Transverse colon (tissue), 4 donors: Measurements from ENCODE around the gene CDC14B. TPM values are rescaled to one million over a fixed set of nuclear protein-coding genes. Genes with fewer than 3 reads are reported as not detected.

ENCODE experiments used
- DNase-seq: peaks from one replicate; pipeline ENCODE4 v3.0.0-alpha.2; 2019
- H3K27ac ChIP-seq, 4 donors: fragments of 200-600 bp; sonication (generic); 2 replicates each; pipeline ENCODE4 v1.5.1; 2016 to 2018; ENCODE audit warnings: inconsistent platforms in 4 of 4
- H3K27me3 ChIP-seq: fragments of 200-600 bp; sonication (generic); 2 replicates; pipeline ENCODE4 v1.5.1; 2017; ENCODE audit warnings: inconsistent platforms
- H3K36me3 ChIP-seq, 4 donors: fragments of 200-600 bp; sonication (generic); 2 replicates each; pipeline ENCODE4 v1.5.1; 2017 to 2019; ENCODE audit warnings: inconsistent platforms in 4 of 4
- H3K4me1 ChIP-seq, 4 donors: fragments of 200-600 bp; sonication (generic); 2 replicates each; pipeline ENCODE4 v1.5.1; 2017 to 2020; ENCODE audit warnings: inconsistent platforms in 4 of 4
- H3K4me3 ChIP-seq, 4 donors: fragments of 200-600 bp; sonication (generic); 1 replicate in 1 of 4; 2 replicates in 3 of 4; pipeline versions ENCODE4 v1.5.1 to v1.6.1; 2017 to 2019; ENCODE audit warnings: inconsistent platforms in 4 of 4
- H3K9me3 ChIP-seq, 2 donors: fragments of 200-600 bp; sonication (generic); 2 replicates each; pipeline ENCODE4 v1.5.1; 2017 to 2019; ENCODE audit warnings: inconsistent platforms in 2 of 2
- CTCF ChIP-seq, 5 experiments: fragments of 200-600 bp in 3 of 5; fragments of 450-650 bp in 2 of 5; sonication (generic) in 3 of 5; IDR thresholded peaks; 1 replicate in 2 of 5; 2 replicates in 3 of 5; pipeline ENCODE4 v1.5.1; 2016 to 2017; ENCODE audit warnings: antibody characterized with exemption in 5 of 5, inconsistent platforms in 3 of 5, mild to moderate bottlenecking in 2 of 5, moderate library complexity in 1 of 5
- EP300 ChIP-seq: sonication (generic); formaldehyde crosslinking; IDR thresholded peaks from one replicate; pipeline ENCODE4 v1.6.1; 2017; ENCODE audit warnings: antibody characterized with exemption, low read depth
- POLR2A ChIP-seq: fragments of 450-650 bp; IDR thresholded peaks from one replicate; pipeline ENCODE4 v1.6.1; 2016; ENCODE audit warnings: antibody characterized with exemption, mild to moderate bottlenecking, moderate library complexity
- POLR2AphosphoS5 ChIP-seq, 3 donors: sonication (generic); formaldehyde crosslinking; IDR thresholded peaks; one replicate each; pipeline ENCODE4 v1.6.1; 2016; ENCODE audit warnings: antibody characterized with exemption in 3 of 3
- WGBS, 2 donors: methylation state at CpG; one replicate each; pipeline ENCODE4 v1.1.5; 2018; ENCODE audit warnings: low coverage in 1 of 2; 5-methylcytosine and 5-hydroxymethylcytosine counted together
- in situ Hi-C, 4 donors: fragments of 200-750 bp; cut with MboI; loops; one replicate each; pipeline versions ENCODE4 v1.15.0 to v1.15.1; 2017; ENCODE audit warnings: low sequenced_read_pairs in 3 of 4, low pct_ligation_motif_present in 1 of 4, low pct_unique_long_range_greater_than_20kb in 1 of 4
- intact Hi-C: fragments of 100-400 bp; cut with DNase I; formaldehyde crosslinking; loops from one replicate; pipeline ENCODE4 v1.15.1; 2023; ENCODE audit warnings: low total_unique reads
- total RNA-seq, 4 donors: library from RNA; depleted of rRNA; stranded (reverse); fragments of >200 nt; gene quantifications; one replicate each; pipeline ENCODE4 v1.1.0, GENCODE V29; 2016

Gene CDC14B
- total RNA-seq, 4 donors from 2014 or later, result 18.0 to 22.3 (median 20.9) TPM

GRCh38 chr9:96515621-96516470, 103.8 kb downstream of the CDC14B start:
- DNase-seq, result no peak
- no peaks in the 10 kb centered on the region for H3K9me3 ChIP-seq
- H3K27me3 ChIP-seq, result no peaks in the 10 kb centered on the region
- peak in 1 of 3 donors; percentile 22 for TF ChIP-seq POLR2AphosphoS5 (IDR thresholded peaks at IDR 0.05)
- no peak for TF ChIP-seq POLR2A
- no peaks in the 10 kb centered on the region for H3K36me3 ChIP-seq
- H3K4me3 ChIP-seq, result no peak overlapping the region
- intact Hi-C loops, result no loop called here
- peak overlapping the region; percentile 28 to 41 (median 35) for H3K27ac ChIP-seq
- 65 to 71% methylated on average over 4 to 5 of the region's 5 CpGs for WGBS, 2 donors
- no peaks in the 10 kb centered on the region for H3K4me1 ChIP-seq
- in situ Hi-C loops, result no loop called here

DNA sequence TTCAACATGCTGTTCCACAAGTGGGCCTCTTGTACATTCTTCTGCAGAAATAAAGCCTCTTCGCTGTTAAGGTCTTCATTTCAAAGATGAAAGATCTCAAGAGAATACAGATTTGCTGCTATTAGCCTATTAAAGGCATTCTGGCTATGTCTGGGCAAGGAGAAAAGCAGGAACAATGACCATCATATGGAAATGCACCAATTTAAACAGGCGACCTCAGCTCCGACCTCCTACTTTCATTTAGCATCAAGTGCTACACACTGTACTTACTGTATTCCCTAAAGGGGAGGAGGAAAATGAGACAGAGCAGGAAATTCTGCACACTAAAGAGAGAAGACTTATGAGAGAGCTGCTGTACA, 104.9 kb downstream of the CDC14B start:
- no peak for DNase-seq
- no peak overlapping the region for H3K4me3 ChIP-seq
- no peaks in the 10 kb centered on the region for H3K27me3 ChIP-seq
- no peaks in the 10 kb centered on the region for H3K36me3 ChIP-seq
- no peaks in the 10 kb centered on the region for H3K4me1 ChIP-seq
- TF ChIP-seq EP300 (no peak), POLR2AphosphoS5 (IDR thresholded peaks at IDR 0.05) (no peak), POLR2A (no peak), CTCF (IDR thresholded peaks at IDR 0.05) (no peak)
- in situ Hi-C loops, result no loop called here
- no peaks in the 10 kb centered on the region for H3K9me3 ChIP-seq
- intact Hi-C loops, result no loop called here
- peak overlapping the region; percentile 28 to 68 (median 40) for H3K27ac ChIP-seq
- WGBS, 2 donors, result 78 to 80% methylated on average over 2 to 3 of the region's 3 CpGs

DNA sequence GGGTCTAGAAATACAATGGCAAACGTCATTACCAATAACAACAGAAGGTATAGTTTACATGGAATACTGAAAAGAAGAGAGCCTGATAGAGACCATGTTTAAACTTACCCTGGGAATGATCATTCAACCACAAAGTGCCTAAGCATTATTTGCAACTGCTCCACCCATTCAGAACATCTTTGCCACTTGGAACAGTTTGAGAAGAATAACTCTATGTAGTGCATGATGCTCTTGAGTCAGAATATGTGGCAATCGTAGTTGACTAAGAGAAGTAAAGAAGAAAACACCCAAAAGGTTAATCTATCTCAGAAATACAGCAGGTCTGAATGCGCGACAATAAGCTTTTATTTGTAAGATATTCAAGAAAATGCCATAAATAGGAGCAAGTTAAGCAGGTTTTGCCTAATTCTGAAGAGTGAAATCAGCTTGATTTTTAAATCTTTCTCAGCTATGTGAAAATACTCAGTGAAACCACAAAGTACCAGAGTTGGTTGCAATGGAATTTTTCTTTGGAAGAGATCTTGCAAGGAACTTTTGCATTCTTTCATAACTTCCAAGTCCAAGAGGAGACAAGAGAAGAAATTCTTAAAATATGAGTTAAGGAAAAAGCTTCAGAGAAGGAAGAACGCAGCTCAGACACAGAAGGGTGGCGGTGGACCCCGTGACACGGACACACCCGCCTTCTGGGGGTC, 105.4 kb downstream of the CDC14B start:
- Histone ChIP-seq H3K27me3 (no peaks in the 10 kb centered on the region), H3K27ac (peak overlapping the region; percentile 28 to 68 (median 40)), H3K36me3 (no peaks in the 10 kb centered on the region), H3K4me3 (no peak overlapping the region), H3K4me1 (no peaks in the 10 kb centered on the region), H3K9me3 (no peaks in the 10 kb centered on the region)
- intact Hi-C loops (no loop called here), in situ Hi-C loops (no loop called here)
- no peak for DNase-seq
- 77 to 80% methylated on average over 4 to 9 of the region's 9 CpGs for WGBS, 2 donors
- TF ChIP-seq CTCF (IDR thresholded peaks at IDR 0.05) (no peak), EP300 (no peak), POLR2AphosphoS5 (IDR thresholded peaks at IDR 0.05) (no peak), POLR2A (no peak)

DNA sequence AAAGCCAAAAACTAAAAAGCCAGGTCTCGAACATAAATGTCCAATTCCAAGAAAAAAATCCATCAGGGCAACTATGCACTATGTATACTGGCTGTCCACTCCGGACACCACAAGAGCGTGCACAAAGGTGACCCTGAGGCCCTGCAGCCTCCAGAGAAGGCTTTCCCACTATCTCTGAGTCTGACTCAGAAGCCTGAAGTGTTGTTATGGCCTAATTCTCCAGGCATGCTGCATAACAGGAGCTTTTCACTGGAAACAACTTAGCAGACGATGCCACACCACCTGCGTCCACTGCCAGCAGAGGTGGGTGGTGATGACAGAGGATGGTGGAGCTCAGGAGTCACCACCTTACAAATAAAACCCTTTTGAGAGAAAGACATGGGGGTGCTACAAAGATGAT, 106.0 kb downstream of the CDC14B start:
- intact Hi-C loops, result no loop called here
- Histone ChIP-seq H3K36me3 (no peaks in the 10 kb centered on the region), H3K9me3 (no peaks in the 10 kb centered on the region), H3K27ac (peak overlapping the region in 2 of 4 donors; percentile 1 to 68), H3K4me3 (no peak overlapping the region), H3K27me3 (no peaks in the 10 kb centered on the region), H3K4me1 (no peaks in the 10 kb centered on the region)
- 86 to 91% methylated on average over 1 to 5 of the region's 5 CpGs for WGBS, 2 donors
- no peak for TF ChIP-seq CTCF (IDR thresholded peaks at IDR 0.05)
- no peak for TF ChIP-seq EP300
- TF ChIP-seq POLR2AphosphoS5 (IDR thresholded peaks at IDR 0.05), result no peak
- no peak for TF ChIP-seq POLR2A
- no peak for DNase-seq
- in situ Hi-C loops, result no loop called here
